CD14-positive monocyte (primary cell): ENCODE measurements around the gene PRIM2. TPM values are rescaled to one million over a fixed set of nuclear protein-coding genes. Genes with fewer than 3 reads are reported as not detected.
"Not testable (repeated sequence)": the region's sequence is repeated elsewhere in the genome, so short reads cannot be mapped to it uniquely, and the experiment has no call there.

Experiments
- DNase-seq, 3 donors: peaks; one replicate each; pipeline ENCODE4 v3.0.0-alpha.2; 2011 to 2022
- H2AFZ ChIP-seq: 2 replicates; pipeline ENCODE4 v1.6.0; 2012; ENCODE audit warnings: mild to moderate bottlenecking, low read depth, low read length, inconsistent platforms; ENCODE audit not compliant: insufficient read depth, poor library complexity, severe bottlenecking
- H3K27ac ChIP-seq, 2 donors: 1 replicate in 1 of 2; 2 replicates in 1 of 2; pipeline ENCODE4 v1.5.1; 2012 to 2013; ENCODE audit warnings: low read length in 2 of 2, control low read depth in 1 of 2, inconsistent platforms in 1 of 2, low read depth in 1 of 2, mild to moderate bottlenecking in 1 of 2
- H3K27me3 ChIP-seq, 2 donors: one replicate each; pipeline versions ENCODE4 v1.6.0 to v1.6.1; 2011 to 2013; ENCODE audit warnings: low read length in 2 of 2; ENCODE audit not compliant: control insufficient read depth in 2 of 2, insufficient read depth in 2 of 2
- H3K36me3 ChIP-seq, 2 donors: replicated peaks in 1 of 2; 1 replicate in 1 of 2; 2 replicates in 1 of 2; pipeline versions ENCODE4 v1.5.1 to v1.6.1; 2012 to 2013; ENCODE audit warnings: low read length in 2 of 2, control low read depth in 1 of 2, inconsistent platforms in 1 of 2, mild to moderate bottlenecking in 1 of 2; ENCODE audit not compliant: insufficient read depth in 2 of 2, control insufficient read depth in 1 of 2
- H3K4me1 ChIP-seq, 2 donors: 1 replicate in 1 of 2; 2 replicates in 1 of 2; pipeline versions ENCODE4 v1.5.1 to v1.6.1; 2012 to 2013; ENCODE audit warnings: low read length in 2 of 2, control low read depth in 1 of 2, inconsistent platforms in 1 of 2, mild to moderate bottlenecking in 1 of 2, moderate library complexity in 1 of 2; ENCODE audit not compliant: insufficient read depth in 2 of 2, control insufficient read depth in 1 of 2
- H3K4me2 ChIP-seq: replicated peaks from 2 replicates; pipeline ENCODE3; 2012; ENCODE audit warnings: low read length, moderate library complexity, mild to moderate bottlenecking; ENCODE audit not compliant: poor library complexity, severe bottlenecking; ENCODE audit errors: extremely low read depth
- H3K4me3 ChIP-seq, 3 experiments: fragments of 200-600 bp in 1 of 3; sonication (generic) in 1 of 3; replicated peaks in 1 of 3; 1 replicate in 2 of 3; 2 replicates in 1 of 3; pipeline ENCODE4 v1.5.1; 2011 to 2013; ENCODE audit warnings: low read length in 3 of 3, mild to moderate bottlenecking in 3 of 3, control low read depth in 2 of 3, low read depth in 2 of 3, inconsistent platforms in 1 of 3, moderate library complexity in 1 of 3
- H3K79me2 ChIP-seq: 2 replicates; pipeline ENCODE4 v1.6.0; 2012; ENCODE audit warnings: mild to moderate bottlenecking, control low read depth, inconsistent platforms, low read length, moderate library complexity; ENCODE audit not compliant: insufficient read depth
- H3K9ac ChIP-seq: 2 replicates; pipeline ENCODE4 v1.6.0; 2017; ENCODE audit warnings: low read length, mild to moderate bottlenecking; ENCODE audit not compliant: insufficient read depth, poor library complexity, severe bottlenecking
- H3K9me3 ChIP-seq, 2 donors: replicated peaks in 1 of 2; 1 replicate in 1 of 2; 2 replicates in 1 of 2; pipeline versions ENCODE4 v1.5.1 to v1.6.1; 2012 to 2013; ENCODE audit warnings: low read length in 2 of 2, control low read depth in 1 of 2; ENCODE audit not compliant: control insufficient read depth in 1 of 2, insufficient read depth in 1 of 2
- H4K20me1 ChIP-seq: 2 replicates; pipeline ENCODE4 v1.6.0; 2012; ENCODE audit warnings: mild to moderate bottlenecking, low read length, control low read depth, moderate library complexity; ENCODE audit not compliant: insufficient read depth
- H3K27ac Mint-ChIP-seq, 7 donors: one replicate each; pipeline ENCODE4 v1.8.0; 2020; ENCODE audit warnings: mild to moderate bottlenecking in 7 of 7, mixed read lengths in 7 of 7, moderate library complexity in 6 of 7, inconsistent platforms in 2 of 7
- H3K27me3 Mint-ChIP-seq, 3 donors: one replicate each; pipeline ENCODE4 v1.8.0; 2021 to 2022; ENCODE audit warnings: low read depth in 3 of 3, mild to moderate bottlenecking in 3 of 3, mixed read lengths in 3 of 3, moderate library complexity in 3 of 3, inconsistent platforms in 1 of 3
- H3K36me3 Mint-ChIP-seq, 2 donors: one replicate each; pipeline ENCODE4 v1.8.0; 2020; ENCODE audit warnings: mixed read lengths in 2 of 2, inconsistent platforms in 1 of 2, mild to moderate bottlenecking in 1 of 2
- H3K4me1 Mint-ChIP-seq: one replicate; pipeline ENCODE4 v1.8.0; 2020; ENCODE audit warnings: mild to moderate bottlenecking, mixed read lengths
- H3K4me3 Mint-ChIP-seq, 2 donors: one replicate each; pipeline ENCODE4 v1.8.0; 2020; ENCODE audit warnings: mild to moderate bottlenecking in 2 of 2, mixed read lengths in 2 of 2, moderate library complexity in 1 of 2
- H3K9me3 Mint-ChIP-seq, 7 donors: one replicate each; pipeline ENCODE4 v1.8.0; 2020 to 2022; ENCODE audit warnings: mixed read lengths in 7 of 7, mild to moderate bottlenecking in 6 of 7, moderate library complexity in 6 of 7, inconsistent platforms in 2 of 7
- WGBS: methylation state at CpG from one replicate; pipeline ENCODE4 v1.1.5; 2013; ENCODE audit warnings: missing lambda C conversion rate; ENCODE audit not compliant: insufficient coverage; 5-methylcytosine and 5-hydroxymethylcytosine counted together
- intact Hi-C, 2 donors: fragments of 100-400 bp; cut with micrococcal nuclease; formaldehyde crosslinking; loops; one replicate each; pipeline versions ENCODE4 v1.15.0 to v1.15.1; 2023
- polyA plus RNA-seq, 3 donors: library from polyadenylated mRNA; depleted of rRNA in 1 of 3; unstranded in 2 of 3; stranded (reverse) in 1 of 3; fragments of 300-500 nt in 2 of 3; fragments of >200 nt in 1 of 3; fragmentation: Illumina TruSeq in 2 of 3; gene quantifications; 1 replicate in 2 of 3; 2 replicates in 1 of 3; pipeline ENCODE4 v1.2.3, GENCODE V29; 2012 to 2021

Gene PRIM2
- polyA plus RNA-seq, 3 donors = 2.8 to 5.1 (median 4.2) TPM

DNA sequence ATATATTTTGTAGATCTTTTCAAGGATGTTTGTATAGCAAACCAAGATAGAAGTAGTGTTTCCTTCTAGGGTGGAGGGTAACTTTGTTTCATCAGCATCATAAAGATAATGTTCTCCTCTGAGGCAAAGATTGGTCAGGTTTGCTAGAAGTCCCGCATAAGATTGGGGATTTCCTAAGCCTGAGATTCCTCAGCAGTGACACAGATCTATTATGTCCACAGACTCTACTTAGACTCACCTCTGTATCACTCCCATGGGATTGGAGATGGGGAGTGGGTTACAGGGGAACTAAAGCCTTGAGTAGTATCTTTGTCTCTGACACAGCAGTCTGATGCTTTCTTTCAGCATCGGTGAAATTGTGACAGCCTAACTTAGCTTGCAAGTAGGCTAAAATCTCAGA, 341.1 kb downstream of the PRIM2 start:
- H3K9me3 Mint-ChIP-seq, H3K27me3 ChIP-seq, H3K27ac ChIP-seq, H3K4me1 ChIP-seq, H4K20me1 ChIP-seq, H3K36me3 Mint-ChIP-seq, H3K79me2 ChIP-seq, H3K27ac Mint-ChIP-seq, intact Hi-C loops, H3K9me3 ChIP-seq, H3K36me3 ChIP-seq, H2AFZ ChIP-seq, H3K9ac ChIP-seq, H3K4me1 Mint-ChIP-seq, H3K4me2 ChIP-seq, H3K4me3 Mint-ChIP-seq, DNase-seq, H3K4me3 ChIP-seq, H3K27me3 Mint-ChIP-seq: not testable (repeated sequence)
- no CpG with 5 or more reads among the region's 2 CpGs for WGBS

DNA sequence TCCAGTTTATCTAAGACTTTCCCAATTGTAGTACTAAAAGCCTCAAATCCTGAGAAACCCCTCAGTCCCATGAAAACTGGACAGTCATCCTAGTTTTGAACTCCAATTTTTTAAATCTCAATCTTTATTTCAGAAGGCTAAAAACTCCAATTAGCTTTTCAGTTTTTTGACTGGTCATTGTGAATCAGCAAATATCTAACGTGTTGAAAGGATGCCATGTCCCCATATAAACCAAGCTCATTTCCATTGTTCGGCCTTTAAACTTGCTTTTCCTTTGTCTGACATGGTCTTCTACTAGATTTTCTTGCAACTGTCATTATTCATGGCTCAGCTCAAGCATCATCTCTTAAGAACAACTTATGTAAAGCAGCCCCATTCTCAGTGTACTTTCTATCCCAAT, 342.4 kb downstream of the PRIM2 start:
- H3K4me2 ChIP-seq, intact Hi-C loops, H3K27me3 ChIP-seq, H3K27ac ChIP-seq, H3K4me1 ChIP-seq, H3K4me3 ChIP-seq, H3K79me2 ChIP-seq, H3K4me3 Mint-ChIP-seq, H3K27ac Mint-ChIP-seq, H3K9ac ChIP-seq, H3K36me3 ChIP-seq, H3K9me3 ChIP-seq, H3K36me3 Mint-ChIP-seq, DNase-seq, H3K27me3 Mint-ChIP-seq, H4K20me1 ChIP-seq, H2AFZ ChIP-seq, H3K4me1 Mint-ChIP-seq: not testable (repeated sequence)
- H3K9me3 Mint-ChIP-seq = peaks cover 4 to 11% (median 8%) of the 10 kb centered on the region in 7 donors
- WGBS = 13% methylated on average over 2 of the region's 2 CpGs

DNA sequence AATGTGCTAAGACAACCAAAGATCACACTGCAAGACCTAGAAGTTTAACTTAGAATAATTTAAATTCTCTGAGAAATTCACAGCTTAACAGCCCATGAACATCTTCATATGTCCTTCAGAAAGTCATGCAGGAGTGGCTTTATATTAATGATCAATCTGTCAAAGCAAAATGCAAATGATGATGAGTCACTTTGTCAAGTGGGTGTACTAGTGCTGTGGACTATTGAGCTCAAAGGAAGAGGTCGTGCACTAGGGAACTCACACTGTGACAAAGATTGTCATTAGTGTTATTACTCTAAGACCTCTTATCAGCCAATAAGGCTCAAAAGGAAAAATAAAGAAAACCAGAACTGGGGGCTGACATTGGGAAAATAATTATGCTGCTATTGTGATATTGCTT, 343.5 kb downstream of the PRIM2 start:
- H3K79me2 ChIP-seq, H3K4me3 ChIP-seq, H3K4me1 ChIP-seq, H3K27me3 Mint-ChIP-seq, H3K36me3 ChIP-seq, DNase-seq, intact Hi-C loops, H2AFZ ChIP-seq, H3K4me1 Mint-ChIP-seq, H3K27ac Mint-ChIP-seq, H3K9ac ChIP-seq, H3K4me3 Mint-ChIP-seq, H3K9me3 ChIP-seq, H4K20me1 ChIP-seq, H3K27me3 ChIP-seq, H3K36me3 Mint-ChIP-seq, H3K27ac ChIP-seq, H3K4me2 ChIP-seq: not testable (repeated sequence)
- no CpG with 5 or more reads among the region's 1 CpG for WGBS
- H3K9me3 Mint-ChIP-seq = peaks cover 4 to 11% (median 8%) of the 10 kb centered on the region in 7 donors

DNA sequence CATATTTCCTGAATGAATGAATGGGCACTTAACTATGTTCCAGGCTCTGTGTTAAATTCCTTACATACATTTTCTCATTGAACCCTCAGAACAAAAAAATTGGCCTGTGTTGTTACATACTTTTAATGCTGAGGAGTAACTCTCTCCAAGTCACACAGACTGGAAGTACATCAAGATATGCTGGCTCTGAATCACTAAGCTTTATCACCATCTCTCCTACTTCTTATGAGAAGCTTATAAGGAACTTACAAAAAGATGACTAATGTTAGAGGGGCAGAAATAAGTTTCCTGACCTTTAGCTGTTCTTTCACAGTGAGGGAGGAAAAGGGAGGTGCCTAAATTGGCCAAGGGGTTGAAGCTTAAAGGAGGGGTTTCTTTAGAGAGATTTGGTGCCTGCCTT, 350.7 kb downstream of the PRIM2 start:
- H3K4me1 Mint-ChIP-seq, H3K4me3 ChIP-seq, H3K4me2 ChIP-seq, H3K27ac ChIP-seq, H3K36me3 ChIP-seq, H4K20me1 ChIP-seq, H3K4me3 Mint-ChIP-seq, H3K79me2 ChIP-seq, H3K36me3 Mint-ChIP-seq, H3K9ac ChIP-seq, H3K4me1 ChIP-seq, H3K27ac Mint-ChIP-seq, H3K9me3 Mint-ChIP-seq, H2AFZ ChIP-seq, intact Hi-C loops, H3K27me3 ChIP-seq, H3K9me3 ChIP-seq, DNase-seq: not testable (repeated sequence)
- H3K27me3 Mint-ChIP-seq = peaks cover 0 to 11% (median 2%) of the 10 kb centered on the region in 3 donors
